Measurements from ENCODE around the gene DCAF17.

DCAF17 gene

GRCh38 chr2:171434013-171434989 lies at the start of gene DCAF17:
Gene DCAF17, plus strand, starts transcription at chr2:171434226. Its CDS starts 352 bp downstream, at chr2:171434578.
- DNase-seq (ENCODE audit: low spot score) = peak; percentile 97

GRCh38 chr2:171386627-171387026 lies 47.4 kb upstream of the DCAF17 start:
- no peak for DNase-seq (ENCODE audit: low spot score)

- no peak for DNase-seq (ENCODE audit: low spot score)
These were observed 47.0 kb upstream of the DCAF17 start for GRCh38 chr2:171387052-171387451.

GRCh38 chr2:171389325-171389724 lies 44.7 kb upstream of the DCAF17 start:
- no peak for DNase-seq (ENCODE audit: low spot score)

GRCh38 chr2:171389780-171390179 lies 44.2 kb upstream of the DCAF17 start:
- no peak for DNase-seq (ENCODE audit: low spot score)

- DNase-seq (ENCODE audit: low spot score) = no peak
These were observed 43.0 kb upstream of the DCAF17 start for GRCh38 chr2:171390941-171391516.

GRCh38 chr2:171391532-171391931 lies 42.5 kb upstream of the DCAF17 start:
- DNase-seq (ENCODE audit: low spot score) = no peak

- no peak for DNase-seq (ENCODE audit: low spot score)
These were observed 40.5 kb upstream of the DCAF17 start for GRCh38 chr2:171393487-171393886.

- no peak for DNase-seq (ENCODE audit: low spot score)
These were observed 39.8 kb upstream of the DCAF17 start for GRCh38 chr2:171394164-171394740.

GRCh38 chr2:171399292-171399691 lies 34.7 kb upstream of the DCAF17 start:
- DNase-seq (ENCODE audit: low spot score) = no peak

- no peak for DNase-seq (ENCODE audit: low spot score)
These were observed 33.6 kb upstream of the DCAF17 start for GRCh38 chr2:171400395-171400794.

- DNase-seq (ENCODE audit: low spot score) = no peak
These were observed 32.1 kb upstream of the DCAF17 start for GRCh38 chr2:171401947-171402346.

- DNase-seq (ENCODE audit: low spot score) = no peak
These were observed 31.0 kb upstream of the DCAF17 start for GRCh38 chr2:171402906-171403580.

GRCh38 chr2:171404261-171404660 lies 29.8 kb upstream of the DCAF17 start:
- peak; percentile 78 for DNase-seq (ENCODE audit: low spot score)

- DNase-seq (ENCODE audit: low spot score) = no peak
These were observed 29.3 kb upstream of the DCAF17 start for GRCh38 chr2:171404719-171405118.

GRCh38 chr2:171405546-171405945 lies 28.5 kb upstream of the DCAF17 start:
- DNase-seq (ENCODE audit: low spot score) = no peak

GRCh38 chr2:171406044-171406443 lies 28.0 kb upstream of the DCAF17 start:
- DNase-seq (ENCODE audit: low spot score) = no peak

GRCh38 chr2:171407030-171407675 lies 26.9 kb upstream of the DCAF17 start:
- DNase-seq (ENCODE audit: low spot score) = no peak

- DNase-seq (ENCODE audit: low spot score) = no peak
These were observed 26.4 kb upstream of the DCAF17 start for GRCh38 chr2:171407676-171408044.

- no peak for DNase-seq (ENCODE audit: low spot score)
These were observed 24.5 kb upstream of the DCAF17 start for GRCh38 chr2:171409436-171409971.

GRCh38 chr2:171410101-171410500 lies 23.9 kb upstream of the DCAF17 start:
- no peak for DNase-seq (ENCODE audit: low spot score)

GRCh38 chr2:171410624-171411023 lies 23.4 kb upstream of the DCAF17 start:
- no peak for DNase-seq (ENCODE audit: low spot score)

Data from RKO (cell line).